ENCODE data around the gene ATP6V1C2. TPM values are rescaled to one million over a fixed set of nuclear protein-coding genes. Genes with fewer than 3 reads are reported as not detected.
"Not testable (repeated sequence)": the region's sequence is repeated elsewhere in the genome, so short reads cannot be mapped to it uniquely, and the experiment has no call there.

The ATP6V1C2 gene
- total and polyA plus RNA-seq, 11 donors, result 0.32 to 2.1 (median 0.48) TPM; not detected in 1

DNA sequence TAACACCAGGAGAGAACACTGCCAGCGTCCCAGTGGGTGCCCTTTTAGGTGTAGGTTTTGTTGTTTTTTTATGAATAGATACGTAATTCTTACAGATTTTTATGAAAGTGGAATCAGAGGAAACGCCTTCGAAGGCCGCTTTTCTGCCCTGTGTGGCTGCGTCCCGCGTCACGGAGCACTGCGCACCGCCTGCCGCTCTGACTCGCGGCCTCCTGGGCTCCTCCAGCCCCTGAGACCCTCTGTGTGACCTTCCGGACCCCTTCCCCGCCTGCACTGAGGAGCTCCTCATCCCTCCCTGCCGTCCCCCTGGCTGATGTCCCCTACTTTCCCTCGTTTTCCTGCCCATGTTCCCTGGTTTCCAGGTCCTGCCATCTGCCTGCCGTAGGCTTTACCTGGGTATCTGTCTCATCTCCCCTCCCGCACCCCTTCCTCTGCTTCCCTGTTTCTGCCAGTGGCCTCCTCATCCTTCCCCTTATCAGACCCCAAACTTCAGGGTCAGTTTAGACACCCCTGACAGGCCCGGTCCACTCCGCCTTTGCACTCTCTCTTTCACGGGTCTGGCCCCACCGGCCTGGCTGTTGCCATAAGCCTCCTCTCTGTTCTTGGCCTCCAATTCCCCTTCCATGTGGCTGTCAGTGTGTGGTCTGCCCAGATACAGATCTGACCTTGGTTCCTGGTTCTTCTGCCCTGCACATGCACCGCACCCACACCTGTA lies 58.5 kb downstream of the ATP6V1C2 start:
- ATAC-seq (no peak), DNase-seq (no peak)
- Histone ChIP-seq H3K9me3 (no peaks in the 10 kb centered on the region), H3K27me3 (no peaks in the 10 kb centered on the region), H3K4me1 (peaks cover 0 to 14% (median 4%) of the 10 kb centered on the region in 12 donors), H3K27ac (no peak overlapping the region), H3K36me3 (peaks cover 2 to 85% (median 57%) of the 10 kb centered on the region in 9 donors), H3K4me3 (no peak overlapping the region)
- WGBS, 4 donors, result 89 to 97% (median 96%) methylated on average over 25 of the region's 25 CpGs
- intact Hi-C loops (cut with DNase I), result no loop called here
- TF ChIP-seq POLR2A (IDR thresholded peaks at IDR 0.05) (no peak), CTCF (IDR thresholded peaks at IDR 0.05) (no peak)

DNA sequence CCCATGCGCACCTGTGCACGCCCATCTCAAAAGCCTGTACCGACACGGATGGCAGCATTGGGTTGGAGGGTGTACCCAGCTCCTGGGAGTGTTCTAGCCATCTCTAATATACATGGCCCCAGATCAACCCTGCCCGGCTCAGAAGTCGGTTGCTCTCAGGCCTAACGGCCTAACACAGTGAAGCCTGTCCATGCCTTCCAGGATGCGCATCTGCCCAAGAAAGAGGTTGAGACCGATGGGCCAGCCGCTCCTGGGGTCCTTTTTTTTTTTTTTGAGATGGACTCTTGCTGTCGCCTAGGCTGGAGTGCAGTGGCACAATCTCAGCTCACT lies 59.0 kb downstream of the ATP6V1C2 start:
- no peak for ATAC-seq
- Histone ChIP-seq H3K27me3 (no peaks in the 10 kb centered on the region), H3K4me1 (peaks cover 0 to 11% (median under 1%) of the 10 kb centered on the region in 12 donors), H3K9me3 (no peaks in the 10 kb centered on the region), H3K27ac (no peak overlapping the region), H3K36me3 (peaks cover 2 to 90% (median 61%) of the 10 kb centered on the region in 9 donors), H3K4me3 (no peak overlapping the region)
- TF ChIP-seq POLR2A (IDR thresholded peaks at IDR 0.05), result no peak
- no peak for TF ChIP-seq CTCF (IDR thresholded peaks at IDR 0.05)
- intact Hi-C loops (cut with DNase I), result no loop called here
- 96 to 97% (median 97%) methylated on average over 11 of the region's 11 CpGs for WGBS, 4 donors
- no peak for DNase-seq

- Histone ChIP-seq H3K36me3 (peaks cover 2 to 94% (median 65%) of the 10 kb centered on the region in 9 donors), H3K4me1 (peaks cover 0 to 11% (median 1%) of the 10 kb centered on the region in 12 donors)
- H3K27ac ChIP-seq; H3K27me3 ChIP-seq; DNase-seq; intact Hi-C loops (cut with DNase I); H3K4me3 ChIP-seq; H3K9me3 ChIP-seq; ATAC-seq: not testable (repeated sequence)
- 95 to 99% (median 97%) methylated on average over 9 to 11 of the region's 11 CpGs for WGBS, 4 donors
Measured at GRCh38 chr2:10780821-10781220, 59.4 kb downstream of the ATP6V1C2 start.

DNA sequence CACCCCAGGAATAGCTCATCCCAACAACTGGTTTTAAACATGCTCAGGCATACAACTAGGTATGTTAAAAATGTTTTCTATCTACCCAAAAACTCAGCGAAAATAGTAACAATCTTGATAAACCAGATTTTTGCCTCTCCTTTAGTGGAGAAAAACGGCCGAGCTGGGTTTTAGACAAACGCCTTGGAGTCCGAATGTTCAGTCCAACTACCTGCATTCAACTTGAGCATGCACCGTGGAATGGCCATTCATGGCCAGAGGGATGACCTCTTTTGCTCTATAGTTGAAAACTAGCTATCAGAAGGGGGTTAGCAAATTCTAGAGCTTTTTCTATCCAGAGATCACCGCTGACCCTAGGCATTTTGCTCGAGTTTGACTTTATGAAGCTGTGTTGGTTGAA lies 60.3 kb downstream of the ATP6V1C2 start:
- Histone ChIP-seq H3K36me3 (peaks cover 2 to 98% (median 74%) of the 10 kb centered on the region in 9 donors), H3K27ac (no peak overlapping the region), H3K9me3 (no peaks in the 10 kb centered on the region), H3K4me3 (no peak overlapping the region), H3K27me3 (no peaks in the 10 kb centered on the region), H3K4me1 (peaks cover 0 to 11% (median 1%) of the 10 kb centered on the region in 12 donors)
- intact Hi-C loops (cut with DNase I), result no loop called here
- ATAC-seq, result no peak
- 91 to 97% (median 95%) methylated on average over 8 of the region's 8 CpGs for WGBS, 4 donors
- TF ChIP-seq POLR2A (IDR thresholded peaks at IDR 0.05) (no peak), CTCF (IDR thresholded peaks at IDR 0.05) (no peak)
- DNase-seq, result no peak

GRCh38 chr2:10783421-10783820 lies 62.0 kb downstream of the ATP6V1C2 start:
- Histone ChIP-seq H3K4me1 (peaks cover 0 to 5% (median 0%) of the 10 kb centered on the region in 12 donors), H3K4me3 (no peak overlapping the region), H3K27ac (no peak overlapping the region), H3K36me3 (peaks cover 2 to 98% (median 88%) of the 10 kb centered on the region in 9 donors), H3K27me3 (no peaks in the 10 kb centered on the region), H3K9me3 (no peaks in the 10 kb centered on the region)
- DNase-seq (no peak), ATAC-seq (no peak)
- 91 to 95% (median 93%) methylated on average over 4 of the region's 4 CpGs for WGBS, 4 donors
- intact Hi-C loops (cut with DNase I), result no loop called here
- TF ChIP-seq CTCF (IDR thresholded peaks at IDR 0.05) (no peak), POLR2A (IDR thresholded peaks at IDR 0.05) (no peak)

Measured in heart left ventricle (tissue), 16 donors.